Gastroesophageal sphincter (tissue), 4 donors: Measurements from ENCODE around the gene ADAM33. TPM values are rescaled to one million over a fixed set of nuclear protein-coding genes. Genes with fewer than 3 reads are reported as not detected.
A peak's percentile ranks its signal among the peaks of the same experiment; 100 is the strongest.

Experiments
- ATAC-seq: fragments of 150-250 bp; one replicate; pipeline ENCODE4 v1.9.1; 2016; ENCODE audit warnings: mild to moderate bottlenecking, moderate library complexity
- H3K27ac ChIP-seq, 4 donors: fragments of 200-600 bp; sonication (generic) in 3 of 4; 1 replicate in 3 of 4; 2 replicates in 1 of 4; pipeline ENCODE4 v1.5.1; 2016 to 2019
- H3K27me3 ChIP-seq: fragments of 200-600 bp; sonication (generic); one replicate; pipeline ENCODE4 v1.5.1; 2019
- H3K36me3 ChIP-seq, 2 donors: fragments of 200-600 bp; sonication (generic); one replicate each; pipeline ENCODE4 v1.5.1; 2019; ENCODE audit warnings: control low read depth in 1 of 2
- H3K4me1 ChIP-seq, 3 donors: fragments of 200-600 bp; sonication (generic); 1 replicate in 2 of 3; 2 replicates in 1 of 3; pipeline ENCODE4 v1.5.1; 2016 to 2019; ENCODE audit warnings: control low read depth in 2 of 3
- H3K4me3 ChIP-seq, 2 donors: fragments of 200-600 bp; sonication (generic); one replicate each; pipeline ENCODE4 v1.5.1; 2019; ENCODE audit warnings: mild to moderate bottlenecking in 1 of 2, moderate library complexity in 1 of 2
- H3K9me3 ChIP-seq, 3 donors: fragments of 200-600 bp; sonication (generic); one replicate each; pipeline ENCODE4 v1.5.1; 2017 to 2019; ENCODE audit warnings: control low read depth in 2 of 3
- EP300 ChIP-seq: sonication (generic); formaldehyde crosslinking; IDR thresholded peaks from one replicate; pipeline ENCODE4 v1.6.1; 2017; ENCODE audit warnings: antibody characterized with exemption, mild to moderate bottlenecking
- POLR2A ChIP-seq, 2 donors: fragments of 450-650 bp; IDR thresholded peaks; one replicate each; pipeline ENCODE4 v1.6.1; 2017; ENCODE audit warnings: antibody characterized with exemption in 2 of 2, mild to moderate bottlenecking in 2 of 2, moderate library complexity in 1 of 2
- POLR2AphosphoS5 ChIP-seq: sonication (generic); formaldehyde crosslinking; IDR thresholded peaks from one replicate; pipeline ENCODE4 v1.6.1; 2017; ENCODE audit warnings: antibody characterized with exemption
- WGBS, 2 donors: methylation state at CpG; one replicate each; pipeline ENCODE4 v1.1.5; 2018; ENCODE audit warnings: low coverage in 1 of 2; 5-methylcytosine and 5-hydroxymethylcytosine counted together
- total RNA-seq, 4 donors: library from RNA; depleted of rRNA; stranded (reverse); fragments of >200 nt; gene quantifications; one replicate each; pipeline ENCODE4 v1.1.0, GENCODE V29; 2016
- TF ChIP-seq, protein P1 (sequence below), 4 experiments: fragments of 200-600 bp in 2 of 4; fragments of 450-650 bp in 2 of 4; sonication (generic) in 1 of 4; IDR thresholded peaks; one replicate each; pipeline ENCODE4 v1.5.1; 2017 to 2019; ENCODE audit warnings: antibody characterized with exemption in 4 of 4, mild to moderate bottlenecking in 2 of 4, moderate library complexity in 2 of 4

Gene ADAM33
- total RNA-seq, 4 donors from 2014 or later: 15.9 to 105 (median 70.1) TPM

- 25 to 50% methylated on average over 2 of the region's 2 CpGs for WGBS, 2 donors
- Histone ChIP-seq H3K4me3 (no peak overlapping the region), H3K4me1 (no peaks in the 10 kb centered on the region), H3K36me3 (peaks cover 0 to 16% of the 10 kb centered on the region in 2 donors), H3K9me3 (peaks cover 0 to 7% (median 0%) of the 10 kb centered on the region in 3 donors), H3K27me3 (peaks cover 19% of the 10 kb centered on the region), H3K27ac (no peak overlapping the region)
- TF ChIP-seq, protein P1, sequence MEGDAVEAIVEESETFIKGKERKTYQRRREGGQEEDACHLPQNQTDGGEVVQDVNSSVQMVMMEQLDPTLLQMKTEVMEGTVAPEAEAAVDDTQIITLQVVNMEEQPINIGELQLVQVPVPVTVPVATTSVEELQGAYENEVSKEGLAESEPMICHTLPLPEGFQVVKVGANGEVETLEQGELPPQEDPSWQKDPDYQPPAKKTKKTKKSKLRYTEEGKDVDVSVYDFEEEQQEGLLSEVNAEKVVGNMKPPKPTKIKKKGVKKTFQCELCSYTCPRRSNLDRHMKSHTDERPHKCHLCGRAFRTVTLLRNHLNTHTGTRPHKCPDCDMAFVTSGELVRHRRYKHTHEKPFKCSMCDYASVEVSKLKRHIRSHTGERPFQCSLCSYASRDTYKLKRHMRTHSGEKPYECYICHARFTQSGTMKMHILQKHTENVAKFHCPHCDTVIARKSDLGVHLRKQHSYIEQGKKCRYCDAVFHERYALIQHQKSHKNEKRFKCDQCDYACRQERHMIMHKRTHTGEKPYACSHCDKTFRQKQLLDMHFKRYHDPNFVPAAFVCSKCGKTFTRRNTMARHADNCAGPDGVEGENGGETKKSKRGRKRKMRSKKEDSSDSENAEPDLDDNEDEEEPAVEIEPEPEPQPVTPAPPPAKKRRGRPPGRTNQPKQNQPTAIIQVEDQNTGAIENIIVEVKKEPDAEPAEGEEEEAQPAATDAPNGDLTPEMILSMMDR (IDR thresholded peaks at IDR 0.05): no peak
- TF ChIP-seq POLR2AphosphoS5 (no peak), EP300 (no peak), POLR2A (IDR thresholded peaks at IDR 0.05) (no peak)
- ATAC-seq: no peak
These were observed 27.9 kb downstream of the ADAM33 start for GRCh38 chr20:3653921-3654320.

DNA sequence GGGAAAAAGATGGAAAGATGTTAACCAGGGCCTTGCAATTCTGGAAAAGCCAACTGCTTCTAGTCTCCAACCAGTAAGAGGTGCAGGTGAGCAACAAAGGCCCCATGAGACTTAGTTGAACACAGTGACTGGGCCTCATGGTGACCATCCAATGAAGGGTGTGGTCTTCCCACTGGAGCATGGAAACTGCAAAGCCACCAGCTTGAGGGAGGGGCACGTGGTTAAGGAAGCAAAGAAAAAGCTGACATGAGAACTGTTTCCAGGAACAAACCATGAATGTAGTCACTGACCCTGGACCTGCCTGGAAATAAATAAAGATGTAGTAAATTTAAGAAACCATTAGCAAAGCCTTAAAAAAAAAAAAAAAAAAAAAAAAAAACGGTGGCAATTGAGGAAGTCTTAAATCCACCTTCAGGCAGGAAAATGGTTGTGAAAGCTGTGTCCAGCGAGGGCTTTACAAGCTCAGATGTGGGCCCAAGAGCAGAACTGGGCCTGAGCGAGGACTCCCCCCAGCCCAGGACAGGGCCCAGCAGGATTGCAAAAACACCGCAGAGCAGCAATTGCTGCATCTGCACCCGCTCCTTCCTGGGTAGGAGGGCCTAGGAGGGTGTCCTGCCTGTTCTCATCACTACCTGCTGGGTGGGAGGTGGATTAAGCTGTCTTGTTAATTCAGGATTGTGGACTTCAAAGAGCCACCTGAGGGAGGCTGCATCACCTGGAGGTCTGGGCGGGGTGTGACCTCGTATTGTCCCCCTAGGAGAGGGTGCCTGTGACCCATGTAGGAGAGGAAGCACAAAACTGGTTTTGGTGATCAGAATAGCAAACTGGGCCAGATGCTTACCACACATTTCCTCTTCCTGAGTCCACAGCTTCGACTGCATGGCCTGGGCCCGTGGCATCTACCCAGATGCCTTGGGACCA, 28.9 kb downstream of the ADAM33 start:
- H3K4me1 ChIP-seq: no peaks in the 10 kb centered on the region
- no peak overlapping the region for H3K4me3 ChIP-seq
- TF ChIP-seq EP300 (no peak), POLR2A (IDR thresholded peaks at IDR 0.05) (no peak), POLR2AphosphoS5 (no peak)
- TF ChIP-seq, protein P1 (IDR thresholded peaks at IDR 0.05): no peak
- peaks cover 0 to 7% (median 0%) of the 10 kb centered on the region in 3 donors for H3K9me3 ChIP-seq
- peaks cover 0 to 26% of the 10 kb centered on the region in 2 donors for H3K36me3 ChIP-seq
- no peak overlapping the region for H3K27ac ChIP-seq
- ATAC-seq: no peak
- WGBS, 2 donors: 82 to 87% methylated on average over 5 to 6 of the region's 10 CpGs
- peaks cover 10% of the 10 kb centered on the region for H3K27me3 ChIP-seq

DNA sequence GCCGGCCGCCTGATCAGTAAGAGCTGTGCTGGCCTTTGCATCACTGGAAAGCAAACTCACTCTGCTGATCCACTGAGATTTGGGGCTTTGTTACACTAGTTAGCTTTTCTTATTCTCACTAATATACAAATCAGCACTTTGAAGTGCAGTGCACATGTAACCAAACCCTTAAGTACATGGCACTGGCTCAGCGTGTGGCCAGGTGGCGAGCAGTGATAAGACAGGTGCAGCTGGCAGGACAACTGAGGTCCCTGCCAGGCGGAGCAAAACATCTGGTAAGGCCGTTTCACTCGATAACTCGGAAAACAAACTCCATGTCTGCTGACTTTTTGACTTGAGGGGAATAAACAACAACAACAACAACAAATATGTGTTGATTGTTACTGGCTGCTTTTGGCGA, 29.6 kb downstream of the ADAM33 start:
- H3K27ac ChIP-seq: no peak overlapping the region
- H3K36me3 ChIP-seq: peaks cover 0 to 29% of the 10 kb centered on the region in 2 donors
- H3K27me3 ChIP-seq: peaks cover 2% of the 10 kb centered on the region
- peaks cover 0 to 7% (median 0%) of the 10 kb centered on the region in 3 donors for H3K9me3 ChIP-seq
- no peak for TF ChIP-seq POLR2AphosphoS5
- no peak overlapping the region for H3K4me3 ChIP-seq
- no peaks in the 10 kb centered on the region for H3K4me1 ChIP-seq
- WGBS, 2 donors: 77 to 96% methylated on average over 6 to 9 of the region's 9 CpGs
- no peak for ATAC-seq

GRCh38 chr20:3651204-3651962, 30.4 kb downstream of the ADAM33 start:
- peak; percentile 36 for ATAC-seq
- 74 to 80% methylated on average over 5 to 6 of the region's 9 CpGs for WGBS, 2 donors

GRCh38 chr20:3648951-3649350, 32.9 kb downstream of the ADAM33 start:
- ATAC-seq: no peak
- Histone ChIP-seq H3K27ac (no peak overlapping the region), H3K36me3 (peaks cover 0 to 61% of the 10 kb centered on the region in 2 donors), H3K4me1 (no peaks in the 10 kb centered on the region), H3K27me3 (no peaks in the 10 kb centered on the region), H3K4me3 (no peak overlapping the region), H3K9me3 (peaks cover 0 to 7% (median 0%) of the 10 kb centered on the region in 3 donors)
- 71 to 91% methylated on average over 9 of the region's 9 CpGs for WGBS, 2 donors
- no peak for TF ChIP-seq EP300
- no peak for TF ChIP-seq POLR2A (IDR thresholded peaks at IDR 0.05)
- TF ChIP-seq, protein P1 (IDR thresholded peaks at IDR 0.05): no peak
- no peak for TF ChIP-seq POLR2AphosphoS5

More at GRCh38 chr20:3651204-3651962, 30.4 kb downstream of the ADAM33 start:
- no peak for TF ChIP-seq POLR2AphosphoS5
- TF ChIP-seq EP300: no peak
- TF ChIP-seq POLR2A (IDR thresholded peaks at IDR 0.05): no peak
- TF ChIP-seq, protein P1 (IDR thresholded peaks at IDR 0.05): no peak
- Histone ChIP-seq H3K9me3 (peaks cover 0 to 7% (median 0%) of the 10 kb centered on the region in 3 donors), H3K4me3 (no peak overlapping the region), H3K36me3 (peaks cover 0 to 37% of the 10 kb centered on the region in 2 donors), H3K27me3 (no peaks in the 10 kb centered on the region), H3K4me1 (no peaks in the 10 kb centered on the region), H3K27ac (no peak overlapping the region)
